B cell (primary cell): ENCODE data around the gene PI4KA. TPM values are rescaled to one million over a fixed set of nuclear protein-coding genes. Genes with fewer than 3 reads are reported as not detected.

ENCODE experiments used
- ATAC-seq: fragments of 200-7000 bp; cut with Tn5 transposase; one replicate; pipeline ENCODE4 v1.10.0; 2021; ENCODE audit warnings: low read depth, mild to moderate bottlenecking, moderate number of reproducible peaks, moderate library complexity
- CTCF ChIA-PET: fragments of 350-600 bp; sonication (Branson Sonifier 250); formaldehyde crosslinking; loops from one replicate; lab custom pipeline; 2021; ENCODE audit warnings: antibody characterized with exemption, inconsistent platforms; lab: Charles Lee
- POLR2A ChIA-PET: fragments of 350-600 bp; sonication (Branson Sonifier 250); formaldehyde crosslinking; loops from one replicate; lab custom pipeline; 2021; ENCODE audit warnings: antibody characterized with exemption; lab: Charles Lee
- DNase-seq: peaks from one replicate; pipeline ENCODE4 v3.0.0; 2013
- H2AFZ ChIP-seq: 2 replicates; pipeline ENCODE4 v1.6.1; 2012; ENCODE audit warnings: mild to moderate bottlenecking, low read depth, low read length; ENCODE audit not compliant: insufficient read depth, poor library complexity, severe bottlenecking
- H3K27ac ChIP-seq, 2 donors: 1 replicate in 1 of 2; 2 replicates in 1 of 2; pipeline ENCODE4 v1.5.1; 2012 to 2013; ENCODE audit warnings: low read length in 2 of 2, mild to moderate bottlenecking in 2 of 2, moderate library complexity in 1 of 2
- H3K27me3 ChIP-seq, 4 experiments: fragments of 200-600 bp in 1 of 4; sonication (generic) in 1 of 4; replicated peaks in 1 of 4; 1 replicate in 2 of 4; 2 replicates in 2 of 4; pipeline versions ENCODE4 v1.6.1 to v1.7.0; 2013 to 2016; ENCODE audit warnings: low read length in 3 of 4, mild to moderate bottlenecking in 2 of 4, mixed read lengths in 1 of 4, moderate library complexity in 1 of 4; ENCODE audit not compliant: insufficient read depth in 4 of 4, control insufficient read depth in 3 of 4; ENCODE audit errors: control extremely low read depth in 1 of 4
- H3K36me3 ChIP-seq, 2 experiments: replicated peaks in 1 of 2; 1 replicate in 1 of 2; 2 replicates in 1 of 2; pipeline versions ENCODE4 v1.6.1 to v1.7.1; 2013; ENCODE audit warnings: low read length in 1 of 2; ENCODE audit not compliant: insufficient read depth in 2 of 2, control insufficient read depth in 1 of 2; ENCODE audit errors: control extremely low read depth in 1 of 2, extremely low read depth in 1 of 2
- H3K4me1 ChIP-seq, 2 donors: fragments of 200-600 bp in 1 of 2; sonication (generic) in 1 of 2; 1 replicate in 1 of 2; 2 replicates in 1 of 2; pipeline versions ENCODE4 v1.5.1 to v1.6.1; 2013 to 2017; ENCODE audit warnings: low read length in 2 of 2; ENCODE audit not compliant: control insufficient read depth in 2 of 2, insufficient read depth in 2 of 2
- H3K4me2 ChIP-seq: replicated peaks from 2 replicates; pipeline ENCODE3; 2012; ENCODE audit warnings: mild to moderate bottlenecking, low read depth, low read length; ENCODE audit not compliant: poor library complexity, severe bottlenecking
- H3K4me3 ChIP-seq, 5 experiments: fragments of 200-600 bp in 1 of 5; sonication (generic) in 1 of 5; 1 replicate in 3 of 5; 2 replicates in 2 of 5; pipeline versions ENCODE4 v1.5.1 to v1.7.0; 2011 to 2016; ENCODE audit warnings: low read length in 4 of 5, mild to moderate bottlenecking in 4 of 5, low read depth in 2 of 5, control low read depth in 1 of 5, moderate library complexity in 1 of 5; ENCODE audit not compliant: insufficient read depth in 1 of 5; ENCODE audit errors: control extremely low read depth in 1 of 5, extremely low read depth in 1 of 5
- H3K79me2 ChIP-seq: fragments of 200-600 bp; sonication (generic); one replicate; pipeline ENCODE4 v1.6.0; 2016; ENCODE audit warnings: low read length; ENCODE audit not compliant: control insufficient read depth, insufficient read depth
- H3K9ac ChIP-seq: fragments of 200-600 bp; sonication (generic); 2 replicates; pipeline ENCODE4 v1.6.1; 2017; ENCODE audit warnings: mild to moderate bottlenecking, low read length, moderate library complexity
- H3K9me3 ChIP-seq, 3 donors: one replicate each; pipeline versions ENCODE4 v1.6.1 to v1.7.1; 2013; ENCODE audit warnings: low read length in 2 of 3; ENCODE audit not compliant: control insufficient read depth in 2 of 3, insufficient read depth in 1 of 3; ENCODE audit errors: control extremely low read depth in 1 of 3
- H4K20me1 ChIP-seq: 2 replicates; pipeline ENCODE4 v1.6.0; 2012; ENCODE audit warnings: mild to moderate bottlenecking, low read length; ENCODE audit not compliant: insufficient read depth, control insufficient read depth, poor library complexity, severe bottlenecking
- H3K27ac Mint-ChIP-seq: one replicate; pipeline ENCODE4 v1.8.0; 2021; ENCODE audit warnings: mixed read lengths
- H3K27me3 Mint-ChIP-seq: one replicate; pipeline ENCODE4 v1.8.0; 2021; ENCODE audit warnings: mixed read lengths
- H3K4me1 Mint-ChIP-seq: one replicate; pipeline ENCODE4 v1.8.0; 2021; ENCODE audit warnings: mixed read lengths
- H3K4me3 Mint-ChIP-seq: one replicate; pipeline ENCODE4 v1.8.0; 2021; ENCODE audit warnings: mixed read lengths
- H3K9me3 Mint-ChIP-seq: one replicate; pipeline ENCODE4 v1.8.0; 2022; ENCODE audit warnings: mixed read lengths; ENCODE audit not compliant: insufficient read depth
- EZH2 ChIP-seq: IDR thresholded peaks from 2 replicates; pipeline ENCODE4 v1.6.1; 2012; ENCODE audit warnings: borderline replicate concordance, low read depth, mild to moderate bottlenecking, moderate library complexity, low read length; ENCODE audit not compliant: insufficient read depth, poor library complexity, severe bottlenecking
- WGBS: methylation state at CpG from one replicate; pipeline ENCODE4 v1.1.5; 2013; ENCODE audit warnings: missing lambda C conversion rate; ENCODE audit not compliant: insufficient coverage; 5-methylcytosine and 5-hydroxymethylcytosine counted together
- intact Hi-C: fragments of 100-400 bp; cut with micrococcal nuclease; formaldehyde crosslinking; loops from one replicate; pipeline ENCODE4 v1.10.0; 2022
- polyA plus RNA-seq: library from polyadenylated mRNA; depleted of rRNA; stranded (reverse); fragments of >200 nt; gene quantifications from 2 replicates; pipeline ENCODE4 v1.2.3, GENCODE V29; 2012
- total RNA-seq, 2 donors: library from RNA; stranded (reverse); fragments of 120-200 nt in 1 of 2; gene quantifications; 1 replicate in 1 of 2; 2 replicates in 1 of 2; pipeline versions ENCODE4 v1.2.3 to v1.2.4, GENCODE V29; 2013 to 2022
- TF ChIP-seq, protein P1 (sequence below): fragments of 200-600 bp; IDR thresholded peaks from one replicate; pipeline ENCODE4 v1.8.0; 2022; ENCODE audit warnings: antibody characterized with exemption, mild to moderate bottlenecking

Gene PI4KA
- total and polyA plus RNA-seq, 2 donors (not counting 1 experiment from before 2014, with no cell fraction given), result 85.9 to 156 TPM

- H3K4me1 ChIP-seq, result peaks cover 24 to 48% of the 10 kb centered on the region in 2 donors
- intact Hi-C loops, result no loop called here
- no peaks in the 10 kb centered on the region for H3K9me3 ChIP-seq
- no peak overlapping the region for H2AFZ ChIP-seq
- peak overlapping the region; percentile 42 for H3K4me2 ChIP-seq
- ATAC-seq, result peak; percentile 84
- TF ChIP-seq, protein P1, sequence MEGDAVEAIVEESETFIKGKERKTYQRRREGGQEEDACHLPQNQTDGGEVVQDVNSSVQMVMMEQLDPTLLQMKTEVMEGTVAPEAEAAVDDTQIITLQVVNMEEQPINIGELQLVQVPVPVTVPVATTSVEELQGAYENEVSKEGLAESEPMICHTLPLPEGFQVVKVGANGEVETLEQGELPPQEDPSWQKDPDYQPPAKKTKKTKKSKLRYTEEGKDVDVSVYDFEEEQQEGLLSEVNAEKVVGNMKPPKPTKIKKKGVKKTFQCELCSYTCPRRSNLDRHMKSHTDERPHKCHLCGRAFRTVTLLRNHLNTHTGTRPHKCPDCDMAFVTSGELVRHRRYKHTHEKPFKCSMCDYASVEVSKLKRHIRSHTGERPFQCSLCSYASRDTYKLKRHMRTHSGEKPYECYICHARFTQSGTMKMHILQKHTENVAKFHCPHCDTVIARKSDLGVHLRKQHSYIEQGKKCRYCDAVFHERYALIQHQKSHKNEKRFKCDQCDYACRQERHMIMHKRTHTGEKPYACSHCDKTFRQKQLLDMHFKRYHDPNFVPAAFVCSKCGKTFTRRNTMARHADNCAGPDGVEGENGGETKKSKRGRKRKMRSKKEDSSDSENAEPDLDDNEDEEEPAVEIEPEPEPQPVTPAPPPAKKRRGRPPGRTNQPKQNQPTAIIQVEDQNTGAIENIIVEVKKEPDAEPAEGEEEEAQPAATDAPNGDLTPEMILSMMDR, result no peak
- no peak for TF ChIP-seq EZH2
- peak overlapping the region; percentile 60 for H3K27ac Mint-ChIP-seq
- no peaks in the 10 kb centered on the region for H3K27me3 Mint-ChIP-seq
- no peaks in the 10 kb centered on the region for H4K20me1 ChIP-seq
- peak overlapping the region in 1 of 5 experiments; percentile 22 for H3K4me3 ChIP-seq
- peak; percentile 53 for DNase-seq
- peak overlapping the region; percentile 30 for H3K4me3 Mint-ChIP-seq
- ChIA-PET CTCF (interaction anchor here (1.3 kb wide), 1 partner anchor 10 kb away, joined by 4 read pairs; no protein-coding TSS in a partner anchor), POLR2A (no interaction called here)
- H3K4me1 Mint-ChIP-seq, result peaks cover 52% of the 10 kb centered on the region
- WGBS, result 12% methylated on average over 5 of the region's 9 CpGs
- no peaks in the 10 kb centered on the region for H3K27me3 ChIP-seq
- H3K9ac ChIP-seq, result peak overlapping the region; percentile 32
- H3K27ac ChIP-seq, result peak overlapping the region; percentile 50 to 69
- no peaks in the 10 kb centered on the region for H3K79me2 ChIP-seq
- H3K36me3 ChIP-seq, result peaks cover 0 to 55% of the 10 kb centered on the region in 2 experiments
- no peaks in the 10 kb centered on the region for H3K9me3 Mint-ChIP-seq
Observed at GRCh38 chr22:20748731-20749428, 109.7 kb downstream of the PI4KA start.

DNA sequence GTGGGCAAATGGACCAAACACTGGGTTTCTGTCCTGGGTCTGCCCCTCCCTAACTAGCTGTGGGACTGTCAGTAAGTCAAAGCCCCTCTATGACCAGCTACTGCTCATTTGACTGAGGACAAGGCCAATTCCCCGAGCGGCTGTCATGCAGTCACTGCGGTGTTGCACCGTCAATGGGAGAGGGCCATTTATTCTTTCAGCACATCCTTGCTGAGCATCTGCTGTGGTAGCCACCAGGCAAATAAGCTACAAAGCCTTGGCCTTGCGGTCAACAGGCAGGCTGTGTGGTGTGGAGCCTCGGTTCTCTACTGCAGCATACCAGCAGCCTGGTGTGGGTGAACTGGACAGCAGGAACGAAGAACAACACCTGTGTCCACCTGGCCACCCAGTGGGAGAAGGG lies 110.5 kb downstream of the PI4KA start:
- DNase-seq (no peak), ATAC-seq (no peak)
- Histone ChIP-seq H3K27ac (peak overlapping the region in 1 of 2 donors; percentile 69), H3K4me1 (peaks cover 24 to 48% of the 10 kb centered on the region in 2 donors), H3K9me3 (no peaks in the 10 kb centered on the region), H3K27me3 (no peaks in the 10 kb centered on the region), H2AFZ (no peak overlapping the region), H3K4me3 (no peak overlapping the region), H3K4me2 (peak overlapping the region; percentile 42), H3K79me2 (no peaks in the 10 kb centered on the region), H3K36me3 (peaks cover 0 to 59% of the 10 kb centered on the region in 2 experiments), H3K9ac (no peak overlapping the region), H4K20me1 (no peaks in the 10 kb centered on the region)
- ChIA-PET POLR2A (no interaction called here), CTCF (no interaction called here)
- Mint-ChIP-seq H3K4me1 (peaks cover 52% of the 10 kb centered on the region), H3K4me3 (no peak overlapping the region), H3K27ac (peak overlapping the region; percentile 60), H3K27me3 (no peaks in the 10 kb centered on the region), H3K9me3 (no peaks in the 10 kb centered on the region)
- 89% methylated on average over 5 of the region's 7 CpGs for WGBS
- TF ChIP-seq, protein P1, result no peak
- TF ChIP-seq EZH2, result no peak
- intact Hi-C loops, result no loop called here
